K562 (cell line): ENCODE measurements around the gene MFSD12. TPM values are rescaled to one million over a fixed set of nuclear protein-coding genes. Genes with fewer than 3 reads are reported as not detected.

Experiments
- ARID3A ChIP-seq: IDR thresholded peaks from 2 replicates; pipeline ENCODE4 v1.6.1; 2012; ENCODE audit warnings: low read depth, low read length, improper control_type of control experiment, borderline replicate concordance
- BMI1 ChIP-seq: fragments of 150-350 bp; IDR thresholded peaks from 2 replicates; pipeline ENCODE4 v1.6.1; 2014; ENCODE audit warnings: low read length
- CCAR2 ChIP-seq: fragments of 200-400 bp; formaldehyde crosslinking; IDR thresholded peaks from 2 replicates; pipeline ENCODE4 v1.6.1; 2017; ENCODE audit warnings: mild to moderate bottlenecking, low read depth, low read length
- CEBPG ChIP-seq, 3 experiments: fragments of 200-800 bp in 1 of 3; sonication (Bioruptor generic) in 1 of 3; sonication (generic) in 1 of 3; formaldehyde crosslinking in 1 of 3; IDR thresholded peaks in 2 of 3; conservative IDR thresholded peaks in 1 of 3; 2 replicates each; pipeline versions ENCODE4 v1.6.1 to v1.8.0; 2016 to 2022; ENCODE audit warnings: missing compliant biosample characterization in 2 of 3, missing genetic modification characterization in 2 of 3, mild to moderate bottlenecking in 1 of 3, missing genetic modification reagents in 1 of 3
- FOXJ2 ChIP-seq: fragments of 200-800 bp; sonication (Bioruptor generic); IDR thresholded peaks from 2 replicates; pipeline ENCODE4 v1.6.1; 2016; ENCODE audit warnings: missing genetic modification characterization, missing compliant biosample characterization
- JUND ChIP-seq, 2 experiments: IDR thresholded peaks; 2 replicates in 1 of 2; 3 replicates in 1 of 2; pipeline ENCODE4 v1.6.1; 2011; ENCODE audit warnings: borderline replicate concordance in 2 of 2, low read depth in 2 of 2, low read length in 2 of 2, improper control_type of control experiment in 1 of 2, missing biosample characterization in 1 of 2, missing genetic modification characterization in 1 of 2, missing genetic modification reagents in 1 of 2
- KLF10 ChIP-seq: fragments of 250-450 bp; sonication (Bioruptor Pico); IDR thresholded peaks from 2 replicates; pipeline ENCODE4 v1.6.1; 2021; ENCODE audit warnings: matching md5 sums
- MAFF ChIP-seq: IDR thresholded peaks from 2 replicates; pipeline ENCODE4 v1.6.1; 2012; ENCODE audit warnings: low read length, improper control_type of control experiment
- MLX ChIP-seq, 2 experiments: fragments of 450-650 bp in 1 of 2; sonication (generic) in 1 of 2; formaldehyde crosslinking; conservative IDR thresholded peaks; 2 replicates each; pipeline versions ENCODE4 v1.4.0 to v1.8.1; 2020 to 2022; ENCODE audit warnings: mild to moderate bottlenecking in 1 of 2, missing genetic modification reagents in 1 of 2
- MNT ChIP-seq, 2 experiments: fragments of 450-650 bp; conservative IDR thresholded peaks; 2 replicates each; pipeline ENCODE4 v1.6.1; 2017; ENCODE audit warnings: mild to moderate bottlenecking in 2 of 2, moderate library complexity in 2 of 2
- NFYB ChIP-seq: IDR thresholded peaks from 2 replicates; pipeline ENCODE4 v1.6.1; 2011; ENCODE audit warnings: mild to moderate bottlenecking, moderate library complexity; ENCODE audit not compliant: insufficient read length; ENCODE audit errors: extremely low read depth
- NUFIP1 ChIP-seq: fragments of 450-650 bp; IDR thresholded peaks from 2 replicates; pipeline ENCODE4 v1.6.1; 2018; ENCODE audit not compliant: partially characterized antibody
- PATZ1 ChIP-seq: fragments of 250-450 bp; sonication (Bioruptor Pico); IDR thresholded peaks from 2 replicates; pipeline ENCODE4 v1.5.0; 2020; ENCODE audit warnings: mild to moderate bottlenecking, borderline replicate concordance
- PHF20 ChIP-seq: fragments of 450-650 bp; IDR thresholded peaks from 2 replicates; pipeline ENCODE4 v1.6.1; 2018; ENCODE audit not compliant: partially characterized antibody
- SIN3A ChIP-seq, 2 experiments: fragments of 150-350 bp in 1 of 2; IDR thresholded peaks; 2 replicates each; pipeline ENCODE4 v1.6.1; 2011 to 2016; ENCODE audit warnings: borderline replicate concordance in 2 of 2, low read depth in 2 of 2, low read length in 2 of 2, mild to moderate bottlenecking in 2 of 2, moderate library complexity in 2 of 2; ENCODE audit not compliant: control insufficient read depth in 1 of 2
- SMARCA5 ChIP-seq: fragments of 450-650 bp; IDR thresholded peaks from 2 replicates; pipeline ENCODE4 v1.6.1; 2016
- SP2 ChIP-seq: IDR thresholded peaks from 2 replicates; pipeline ENCODE4 v1.6.1; 2011; ENCODE audit warnings: mild to moderate bottlenecking, low read depth, low read length, moderate library complexity; ENCODE audit not compliant: poor library complexity, severe bottlenecking; ENCODE audit errors: extremely low read depth
- TFAM ChIP-seq: fragments of 250-450 bp; sonication (Bioruptor Pico); conservative IDR thresholded peaks from 2 replicates; pipeline ENCODE4 v1.5.0; 2021; ENCODE audit warnings: mild to moderate bottlenecking, moderate library complexity
- ZNF644 ChIP-seq: fragments of 200-800 bp; sonication (Bioruptor generic); IDR thresholded peaks from 2 replicates; pipeline ENCODE4 v1.6.1; 2016; ENCODE audit warnings: low read depth, missing genetic modification characterization, missing compliant biosample characterization
- ZNF75A ChIP-seq: fragments of 450-650 bp; formaldehyde crosslinking; IDR thresholded peaks from 2 replicates; pipeline ENCODE4 v1.4.0; 2020; ENCODE audit warnings: mild to moderate bottlenecking
- polyA plus RNA-seq, 8 experiments: library from polyadenylated mRNA; depleted of rRNA in 4 of 8; stranded (reverse) in 5 of 8; unstranded in 3 of 8; fragments of >200 nt; fragmentation: Nextera tagmentation in 2 of 8; fragmentation: Illumina TruSeq in 1 of 8; extraction: Ambion mirVana in 2 of 8; extraction: Trizol in 1 of 8; gene quantifications; 2 replicates each; pipeline versions ENCODE4 v1.2.1 to v1.2.3, GENCODE V29; 2011 to 2014; ENCODE audit warnings: inconsistent platforms in 1 of 8, missing spikeins in 1 of 8
- total RNA-seq, 7 experiments: library from RNA; depleted of rRNA in 6 of 7; stranded (reverse); fragments of >200 nt in 6 of 7; fragmentation: Illumina TruSeq in 2 of 7; extraction: Trizol in 2 of 7; gene quantifications; 2 replicates each; pipeline versions ENCODE4 v1.2.1 to v1.2.3, GENCODE V29; 2011 to 2021; ENCODE audit warnings: low replicate concordance in 1 of 7

Gene MFSD12
- total and polyA plus RNA-seq, 9 of the 15 experiments (the other 6 are each of a cell fraction or from before 2014, with no cell fraction given): 0.69 to 112 (median 31.8) TPM

- TF ChIP-seq MLX (CRISPR knock-in tag; conservative IDR thresholded peaks at IDR 0.05) (no peak), SP2 (no peak), JUND (IDR thresholded peaks at IDR 0.05; ENCODE audit: borderline replicate concordance, low read depth, low read length) (peak; percentile 21; the same call in 1 of the 2 replicates), JUND (tag; IDR thresholded peaks at IDR 0.05; ENCODE audit: borderline replicate concordance, low read depth, low read length) (peak; percentile 13; the same call in 1 of the 3 replicates), BMI1 (peak; percentile 92), SIN3A (IDR thresholded peaks at IDR 0.05; ENCODE audit: borderline replicate concordance in 2 of 2, control insufficient read depth in 1 of 2, low read depth in 2 of 2, low read length in 2 of 2) (peak; percentile 66 to 87; a peak in 2 of 4 replicates), SMARCA5 (0 out of 2 replicates have a peak, but pooled peaks have one; percentile 19), MAFF (no peak), ARID3A (no peak), ZNF75A (CRISPR knock-in tag) (no peak), NFYB (no peak), CCAR2 (no peak), ZNF644 (tag) (no peak), KLF10 (CRISPR knock-in tag) (no peak), PHF20 (peak; percentile 15), FOXJ2 (peak; percentile 69; the same call in 1 of the 2 replicates), CEBPG (CRISPR knock-in tag; IDR thresholded peaks at IDR 0.05) (no peak), CEBPG (tag; conservative IDR thresholded peaks at IDR 0.05 in 1 of 2, IDR thresholded peaks at IDR 0.05 in 1 of 2) (no peak), NUFIP1 (no peak), MNT (conservative IDR thresholded peaks at IDR 0.05) (peak; percentile 86 to 92), PATZ1 (CRISPR knock-in tag) (no peak), TFAM (CRISPR knock-in tag) (no peak)
Observed at GRCh38 chr19:3505598-3506383, 51.6 kb downstream of the MFSD12 start, which contains the start of gene FZR1 (continued).
